ENCODE results near the gene MGAT4A. TPM values are rescaled to one million over a fixed set of nuclear protein-coding genes. Genes with fewer than 3 reads are reported as not detected.
A peak's percentile ranks its signal among the peaks of the same experiment; 100 is the strongest.

The MGAT4A gene
- total RNA-seq, 2 donors from 2014 or later, result 28.2 to 41.6 TPM

GRCh38 chr2:98643496-98644100 is 87.3 kb downstream of the MGAT4A start:
- DNase-seq, result no peak

GRCh38 chr2:98637401-98638147 is 93.4 kb downstream of the MGAT4A start:
- intact Hi-C loops (cut with DNase I), result no loop called here
- DNase-seq (no peak), ATAC-seq (no peak)

More at GRCh38 chr2:98643496-98644100, 87.3 kb downstream of the MGAT4A start:
- no peak for ATAC-seq
- intact Hi-C loops (cut with DNase I), result loop anchor here in 1 of 2 donors (10.0 kb wide), 1 partner anchor 421 kb away; no protein-coding TSS in a partner anchor

GRCh38 chr2:98634406-98635092 is 96.4 kb downstream of the MGAT4A start:
- DNase-seq, result no peak
- intact Hi-C loops (cut with DNase I), result no loop called here
- no peak for ATAC-seq

GRCh38 chr2:98632351-98632750 is 98.6 kb downstream of the MGAT4A start:
- intact Hi-C loops (cut with DNase I), result no loop called here
- no peak for DNase-seq
- no peak for ATAC-seq

DNA sequence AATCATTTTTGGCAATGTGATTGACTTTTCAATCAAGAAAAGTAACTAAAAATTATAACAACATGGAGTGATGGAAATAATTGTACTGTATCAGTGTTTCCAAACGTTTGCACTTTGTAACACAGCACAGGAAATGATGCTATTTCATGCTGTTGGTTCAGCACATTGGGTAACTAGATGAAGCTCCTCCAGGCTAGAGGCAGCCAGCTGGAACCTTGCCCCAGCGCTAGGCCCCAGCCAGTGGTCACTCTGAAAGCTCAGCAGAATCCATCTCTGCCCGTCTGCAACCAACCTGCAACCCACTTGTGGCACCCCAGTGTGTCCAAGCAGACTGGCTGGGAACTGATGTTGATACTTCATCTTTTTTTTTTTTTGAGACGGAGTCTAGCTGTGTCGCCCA is 107.3 kb downstream of the MGAT4A start:
- intact Hi-C loops (cut with DNase I), result no loop called here
- DNase-seq (peak; percentile 56), ATAC-seq (peak; percentile 72 to 76)

DNA sequence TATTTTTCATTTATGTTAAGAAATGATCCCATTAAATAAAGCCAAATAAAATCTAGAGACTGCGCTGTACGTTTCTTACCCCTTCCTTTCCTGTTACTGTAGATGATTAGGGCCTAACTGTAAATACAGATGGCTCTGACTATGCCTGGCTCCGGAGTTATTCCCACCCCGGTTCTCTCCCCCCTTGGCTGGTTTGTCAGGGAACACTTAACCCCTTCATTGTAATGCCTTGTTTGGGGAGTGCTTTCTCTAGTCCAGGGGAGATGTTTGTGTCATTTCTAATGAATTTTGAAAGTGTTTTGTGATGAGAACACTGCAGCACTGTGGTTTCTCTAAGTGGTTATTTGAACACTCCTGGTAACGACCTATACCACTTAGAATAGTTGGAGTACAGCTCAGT is 113.8 kb downstream of the MGAT4A start:
- DNase-seq (no peak), ATAC-seq (no peak)
- intact Hi-C loops (cut with DNase I), result no loop called here

DNA sequence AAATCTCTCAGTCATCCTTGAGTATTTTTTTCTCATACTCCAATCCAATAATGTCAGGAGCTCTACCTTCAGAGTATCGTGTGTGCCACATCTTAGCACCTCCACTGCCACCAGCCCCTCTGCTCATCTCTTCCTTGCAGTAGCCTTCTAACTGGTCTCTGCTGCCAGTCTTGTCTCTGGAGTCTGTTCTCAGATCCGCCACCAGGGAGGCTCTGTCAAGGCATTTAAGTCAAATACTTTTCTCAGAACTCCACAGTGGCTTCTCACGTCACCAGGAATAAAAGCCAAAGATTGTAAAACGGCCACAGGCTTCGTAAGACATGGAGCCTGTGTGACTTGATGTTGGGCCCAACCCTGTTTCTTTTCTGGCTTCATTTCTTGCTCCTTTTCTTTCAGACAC is 115.5 kb downstream of the MGAT4A start:
- ATAC-seq (peak in 1 of 2 donors; percentile 19), DNase-seq (no peak)
- intact Hi-C loops (cut with DNase I), result no loop called here

GRCh38 chr2:98614024-98614739 is 116.8 kb downstream of the MGAT4A start:
- ATAC-seq (no peak), DNase-seq (no peak)
- intact Hi-C loops (cut with DNase I), result no loop called here

DNA sequence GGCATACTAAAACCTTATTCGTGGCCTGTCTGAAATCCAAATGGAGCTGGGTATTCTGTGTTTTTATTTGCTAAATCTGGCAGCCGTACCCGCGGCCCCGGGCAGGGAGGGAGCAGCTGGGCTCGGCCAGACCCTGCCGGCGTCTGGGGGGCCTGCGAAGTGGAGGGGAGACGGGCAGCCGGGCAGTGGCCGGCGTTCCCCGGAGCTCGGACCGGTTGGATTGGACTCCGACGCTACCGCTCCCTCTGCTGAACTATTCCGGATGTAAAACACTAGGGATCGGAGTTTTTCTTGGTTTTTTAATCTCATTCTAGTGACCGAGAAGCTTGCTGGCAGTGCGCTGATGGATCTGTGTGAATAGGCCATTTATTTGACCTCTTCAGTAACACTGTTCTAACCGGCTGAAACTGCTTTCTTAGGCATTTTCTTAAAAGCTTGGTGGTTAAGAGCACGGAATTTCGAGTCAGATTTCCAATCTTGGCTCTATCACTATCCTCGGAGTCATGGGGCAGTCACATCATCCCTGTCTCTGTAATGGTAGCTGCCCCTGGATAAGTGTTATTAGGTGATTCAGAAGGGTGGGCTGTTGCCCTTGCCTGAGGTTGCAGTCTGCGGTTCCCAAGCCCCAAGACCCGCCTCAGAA is 121.8 kb downstream of the MGAT4A start:
- peak; percentile 40 for DNase-seq
- ATAC-seq, result peak; percentile 44 to 67
- intact Hi-C loops (cut with DNase I), result loop anchor here (5.0 to 10.0 kb wide), 4 partner anchors 47 to 197 kb away; partner anchors contain the start of gene INPP4A (in 1 of the 2)

DNA sequence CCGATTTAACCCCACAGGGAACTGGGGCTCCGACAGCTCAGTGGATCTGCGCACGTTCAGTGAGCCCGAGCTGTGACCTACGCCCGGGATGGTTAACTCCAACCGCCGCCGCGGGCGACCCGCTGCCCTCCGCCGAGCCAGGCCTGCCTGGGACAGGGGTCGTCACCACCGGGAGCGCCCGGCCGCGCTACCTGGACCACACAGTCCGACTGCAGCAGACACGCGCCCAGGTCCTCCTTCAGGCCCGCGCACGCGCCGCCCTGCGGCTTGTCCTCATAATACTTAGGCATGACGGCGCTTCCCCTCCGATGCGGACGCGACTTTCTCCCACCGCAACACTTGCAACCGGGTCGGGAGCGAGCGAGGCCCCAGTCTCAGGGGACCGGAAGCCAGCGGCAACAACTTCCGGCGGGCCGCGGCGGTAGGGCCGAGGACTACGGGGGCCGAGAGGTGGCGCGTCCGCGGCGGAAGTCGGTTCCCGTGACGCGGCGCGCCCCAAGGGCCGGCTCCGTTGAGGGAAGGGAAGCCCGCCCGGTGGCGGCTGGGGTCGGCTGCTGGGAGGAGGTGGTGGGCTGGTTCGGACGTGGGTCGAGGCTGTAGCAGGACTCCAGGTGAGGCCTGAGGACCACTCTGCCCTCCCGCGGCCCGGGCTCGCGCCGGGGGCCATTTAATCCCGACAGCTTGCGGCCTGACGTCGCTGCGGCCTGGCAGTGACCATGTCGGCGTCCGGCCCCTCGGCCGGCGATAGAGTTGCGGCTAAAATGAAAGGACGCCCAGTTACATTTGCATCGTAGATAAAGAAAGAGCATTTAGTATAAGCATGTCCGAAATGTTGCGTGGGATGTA is 122.6 kb downstream of the MGAT4A start, which contains the start of the genes COA5 and UNC50:
COA5 (minus strand) TSS at position 397 of the 846 bp plus-strand sequence; CDS start at position 290, 107 bp downstream.
UNC50 (plus strand) TSS at position 474 of the 846 bp plus-strand sequence. CDS start 1,171 bp downstream, outside the sequence.
- ATAC-seq, result peak; percentile 97 to 98
- peak; percentile 93 for DNase-seq
- intact Hi-C loops (cut with DNase I), result loop anchor here (5.0 to 10.0 kb wide), 4 partner anchors 46 to 196 kb away; partner anchors contain the start of gene INPP4A (in 1 of the 2)

DNA sequence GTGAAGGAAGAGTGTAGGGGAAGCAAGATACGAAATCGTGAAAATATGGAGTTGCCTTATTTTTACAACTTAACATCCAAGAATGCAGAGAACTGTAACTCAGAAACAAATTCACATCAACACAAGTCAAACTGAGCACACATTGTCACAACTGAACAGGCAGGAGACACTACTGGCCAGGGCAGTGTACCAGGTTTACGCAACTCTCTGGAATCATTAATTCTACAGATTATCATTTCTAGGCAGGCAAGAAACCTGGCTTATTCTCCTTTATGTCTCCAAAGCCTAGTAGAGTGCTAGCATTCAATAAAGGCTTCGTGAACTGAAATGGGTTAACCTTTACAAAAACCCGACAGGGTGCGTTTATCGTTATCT is 123.2 kb downstream of the MGAT4A start:
- intact Hi-C loops (cut with DNase I), result loop anchor here (5.0 to 10.0 kb wide), 4 partner anchors 45 to 195 kb away; partner anchors contain the start of gene INPP4A (in 1 of the 2)
- no peak for DNase-seq
- peak; percentile 2 to 17 for ATAC-seq

DNA sequence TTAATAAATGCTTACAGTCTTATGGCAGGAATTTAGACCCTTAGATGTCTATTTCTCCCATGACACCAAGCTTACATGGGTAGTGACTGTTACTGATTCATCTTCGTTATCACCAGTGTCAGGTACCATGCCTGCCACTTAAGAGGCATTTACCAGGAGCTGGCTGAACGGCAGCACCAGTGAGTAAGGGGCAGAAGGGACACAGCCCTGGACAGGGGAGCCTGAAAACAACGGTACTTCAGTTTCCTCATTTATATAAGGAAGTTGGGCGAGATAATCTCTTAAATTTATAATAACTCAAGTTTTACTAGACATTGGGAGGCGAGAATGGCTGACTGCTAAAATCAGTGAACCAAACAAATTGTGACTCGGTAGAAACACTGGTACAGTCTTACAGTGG is 123.8 kb downstream of the MGAT4A start:
- DNase-seq (no peak), ATAC-seq (no peak)
- intact Hi-C loops (cut with DNase I), result loop anchor here (5.0 to 10.0 kb wide), 4 partner anchors 45 to 195 kb away; partner anchors contain the start of gene INPP4A (in 1 of the 2)

- intact Hi-C loops (cut with DNase I), result loop anchor here (5.0 to 10.0 kb wide), 4 partner anchors 44 to 194 kb away; partner anchors contain the start of gene INPP4A (in 1 of the 2)
- DNase-seq (no peak), ATAC-seq (no peak)
These were observed 124.5 kb downstream of the MGAT4A start for GRCh38 chr2:98606431-98606830.

GRCh38 chr2:98605076-98605475 is 125.9 kb downstream of the MGAT4A start:
- DNase-seq (no peak), ATAC-seq (no peak)
- intact Hi-C loops (cut with DNase I), result loop anchor here (5.0 to 10.0 kb wide), 4 partner anchors 43 to 193 kb away; partner anchors contain the start of gene INPP4A (in 1 of the 2)

- intact Hi-C loops (cut with DNase I), result loop anchor here (10.0 kb wide), 2 partner anchors 160 to 190 kb away; partner anchors contain the start of gene INPP4A (in 1 of the 2)
- DNase-seq, result no peak
- ATAC-seq, result no peak
These were observed 126.4 kb downstream of the MGAT4A start for GRCh38 chr2:98604547-98604946.

DNA sequence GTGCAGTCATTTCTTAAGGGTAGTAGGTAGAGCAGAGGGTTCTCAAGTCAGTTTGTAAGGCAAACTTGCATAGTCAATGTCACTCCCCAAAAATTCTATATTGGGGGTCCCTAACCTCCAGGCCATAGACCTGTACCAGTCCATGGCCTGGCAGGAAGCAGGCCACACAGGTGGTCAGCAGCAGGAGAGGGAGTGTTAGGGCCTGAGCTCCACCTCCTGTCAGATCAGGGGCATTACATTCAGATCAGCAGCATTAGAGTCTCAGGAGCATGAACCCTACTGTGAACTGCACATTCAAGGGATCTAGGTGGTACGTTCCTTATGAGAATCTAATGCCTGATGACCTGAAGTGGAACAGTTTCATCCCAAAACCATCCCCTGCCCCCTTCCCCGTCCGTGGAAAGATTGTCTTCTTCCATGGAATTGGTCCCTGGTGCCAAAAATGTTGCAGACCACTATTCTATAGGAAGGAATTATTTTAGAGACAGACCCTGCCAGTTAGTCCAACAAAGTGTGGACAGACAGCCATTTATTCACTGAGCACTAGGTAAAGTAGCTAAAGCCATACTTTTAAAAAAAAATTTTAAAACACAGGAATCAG is 129.3 kb downstream of the MGAT4A start:
- no peak for DNase-seq

More for the DNA sequence above, 129.3 kb downstream of the MGAT4A start:
- peak; percentile 55 to 72 for ATAC-seq
- intact Hi-C loops (cut with DNase I), result loop anchor here (10.0 kb wide), 2 partner anchors 157 to 187 kb away; partner anchors contain the start of gene INPP4A (in 1 of the 2)

Data from left cardiac atrium (tissue), 4 donors.